ENCODE measurements around the gene PPIP5K1.

Gene PPIP5K1

DNA sequence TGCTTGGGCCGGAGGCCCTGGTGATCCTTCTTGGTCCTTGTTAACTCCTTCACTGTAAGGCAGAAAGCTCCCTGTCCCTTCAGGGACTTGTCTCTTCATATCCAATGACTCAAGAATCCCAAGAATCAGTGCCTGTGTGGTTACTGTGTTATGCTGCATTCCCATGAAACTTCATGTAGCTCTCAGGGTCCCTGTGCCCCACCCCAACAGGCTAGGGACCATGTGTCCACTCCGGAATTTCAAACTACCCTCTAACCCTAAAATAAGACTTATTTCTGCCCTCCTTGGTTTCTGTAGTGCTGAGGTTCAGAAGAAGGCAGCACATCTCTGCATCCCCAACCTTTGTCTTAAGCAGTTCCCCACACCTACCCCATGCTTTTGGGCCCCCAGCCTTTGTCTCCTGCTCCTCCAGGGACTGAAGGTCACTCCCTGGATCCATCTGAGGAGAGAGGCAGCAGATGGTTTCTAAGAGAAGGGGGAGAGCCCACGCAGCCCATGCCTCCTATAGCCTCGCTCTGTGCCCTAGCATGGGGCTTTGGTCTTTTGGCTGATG lies 73.1 kb downstream of the PPIP5K1 start:
- no peak for DNase-seq

DNA sequence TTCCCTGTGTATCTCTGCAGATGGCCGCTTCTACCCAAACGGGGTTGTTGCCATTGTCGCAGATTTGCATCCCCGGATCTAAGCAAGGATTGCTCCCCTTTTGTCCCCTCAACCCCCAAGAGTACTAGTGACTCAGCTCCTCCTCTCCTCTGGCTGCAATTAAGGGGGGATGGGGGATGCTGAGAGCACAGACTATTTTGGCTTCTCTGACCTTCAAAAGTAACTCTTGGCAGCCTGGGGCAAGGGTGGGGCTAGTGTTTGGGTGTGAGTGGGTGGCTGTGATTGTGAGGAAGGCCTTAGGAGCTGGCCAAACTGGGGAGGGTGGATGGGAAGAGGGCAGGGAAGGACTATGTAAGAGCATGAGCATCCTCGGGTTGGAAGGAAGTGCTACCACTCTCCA lies 73.8 kb downstream of the PPIP5K1 start:
- DNase-seq: no peak

GRCh38 chr15:43515741-43516140 lies 74.3 kb downstream of the PPIP5K1 start:
- no peak for DNase-seq

- DNase-seq: no peak
These were observed 75.6 kb downstream of the PPIP5K1 start for GRCh38 chr15:43514241-43515057.

- no peak for DNase-seq
These were observed 76.5 kb downstream of the PPIP5K1 start for GRCh38 chr15:43513550-43513949.

GRCh38 chr15:43511012-43511885 lies 78.8 kb downstream of the PPIP5K1 start:
- no peak for DNase-seq

DNA sequence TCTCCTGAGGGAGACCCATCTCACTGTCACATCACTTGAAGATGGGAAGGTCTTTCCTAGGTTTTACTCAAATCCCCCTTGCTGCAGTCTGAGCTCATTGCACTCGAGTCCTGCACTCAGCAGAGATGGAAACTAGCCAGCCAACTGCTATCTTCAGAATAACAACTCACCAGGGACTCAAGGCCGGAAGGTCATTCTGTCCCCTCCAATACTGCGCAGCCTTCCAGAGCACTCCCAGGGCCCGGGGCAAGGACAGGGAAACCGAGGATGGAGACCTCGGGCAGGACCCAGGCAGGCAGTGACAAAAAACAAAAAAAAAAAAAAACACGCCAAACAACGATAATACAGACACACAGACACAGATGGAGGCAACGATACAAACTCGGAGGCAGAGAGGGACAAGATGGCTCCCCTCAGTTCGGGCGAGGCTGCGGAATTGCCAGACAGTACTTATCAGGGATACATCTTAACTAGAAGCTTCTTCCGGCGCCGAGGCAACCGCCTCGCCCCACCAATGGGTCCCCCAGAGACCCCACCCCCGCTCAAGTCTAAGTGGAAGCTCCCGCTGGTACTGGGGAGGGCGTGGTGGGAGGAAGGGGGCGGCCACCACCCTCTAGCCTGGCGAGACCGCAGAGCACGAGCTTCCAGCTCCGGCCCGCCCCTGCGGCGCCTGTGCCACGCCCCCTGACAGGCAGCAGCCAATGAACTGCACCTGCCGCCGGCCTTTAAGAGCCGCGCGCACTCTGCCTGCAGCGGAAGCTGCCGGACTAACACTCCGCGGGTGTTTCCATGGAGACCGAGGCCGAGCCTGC lies 79.6 kb downstream of the PPIP5K1 start:
- DNase-seq: peak; percentile 89

- no peak for DNase-seq
These were observed 80.3 kb downstream of the PPIP5K1 start for GRCh38 chr15:43509660-43510199.

DNA sequence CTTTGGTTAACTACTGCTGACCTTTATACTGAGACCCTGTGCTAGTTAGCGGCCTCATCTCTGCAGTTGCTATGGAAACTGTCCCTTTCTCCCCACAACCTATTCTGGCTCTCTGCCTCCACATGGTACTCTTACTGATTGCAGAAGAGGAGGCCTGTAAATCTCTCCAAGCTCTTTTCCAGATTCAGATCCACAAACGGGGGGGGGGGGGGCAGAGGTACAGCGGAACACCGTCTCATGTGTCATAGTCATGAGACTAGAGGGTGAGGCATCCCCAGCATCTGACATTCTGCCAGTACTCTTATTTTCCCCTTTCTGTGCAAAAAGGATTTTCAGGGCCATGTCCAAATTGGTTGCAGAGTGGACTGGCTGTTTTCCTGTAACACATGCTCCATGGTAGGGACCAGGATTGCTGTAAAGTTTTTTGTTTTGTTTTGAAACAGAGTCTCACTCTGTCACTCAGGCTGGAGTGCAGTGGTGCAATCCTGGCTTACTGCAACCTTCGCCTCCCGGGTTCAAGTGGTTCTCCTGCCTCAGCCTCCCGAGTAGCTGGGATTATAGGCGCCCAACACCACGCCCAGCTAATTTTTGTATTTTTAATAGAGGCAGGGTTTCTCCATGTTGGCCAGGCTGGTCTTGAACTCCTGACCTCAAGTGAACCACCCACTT lies 80.9 kb downstream of the PPIP5K1 start:
- no peak for DNase-seq

GRCh38 chr15:43508421-43508820 lies 81.6 kb downstream of the PPIP5K1 start:
- DNase-seq: no peak

- DNase-seq: no peak
These were observed 84.3 kb downstream of the PPIP5K1 start for GRCh38 chr15:43505738-43506137.

DNA sequence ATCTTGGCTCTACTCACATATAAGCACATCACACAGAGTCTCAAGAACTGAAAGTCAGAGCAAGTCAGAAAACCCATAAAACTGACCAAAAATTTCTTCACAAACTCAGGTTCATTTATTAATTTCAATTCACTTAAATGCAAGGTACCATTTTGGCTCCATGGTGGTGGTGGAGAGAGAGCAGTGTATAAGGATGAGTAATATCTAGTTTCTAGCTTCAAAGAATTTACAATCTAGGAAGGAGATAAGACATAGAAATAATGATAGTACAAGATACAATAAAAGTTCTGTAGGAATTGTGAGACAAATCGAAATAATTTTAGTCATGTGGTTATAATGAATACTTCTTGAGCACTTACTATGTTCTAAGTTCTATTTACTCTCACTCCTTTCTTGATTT lies 90.4 kb downstream of the PPIP5K1 start:
- no peak for DNase-seq

DNA sequence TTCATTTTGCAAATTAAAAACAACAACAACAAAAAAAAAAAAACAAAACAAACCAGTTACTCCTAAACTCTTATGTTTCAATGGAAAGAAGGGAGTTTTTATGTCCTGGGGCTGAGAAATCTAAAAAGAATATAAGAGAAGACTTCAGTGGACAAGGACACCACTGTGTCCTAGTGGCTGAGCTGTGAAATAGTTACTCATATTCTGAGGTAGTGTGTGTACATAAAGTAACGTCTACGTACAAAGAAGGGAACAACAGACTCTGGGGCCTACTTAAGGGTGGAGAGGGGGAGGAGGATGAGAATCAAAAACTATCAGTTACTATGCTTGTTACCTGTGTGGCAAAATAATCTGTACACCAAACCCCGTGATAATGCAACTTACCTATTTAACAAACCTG lies 91.0 kb downstream of the PPIP5K1 start:
- no peak for DNase-seq

DNA sequence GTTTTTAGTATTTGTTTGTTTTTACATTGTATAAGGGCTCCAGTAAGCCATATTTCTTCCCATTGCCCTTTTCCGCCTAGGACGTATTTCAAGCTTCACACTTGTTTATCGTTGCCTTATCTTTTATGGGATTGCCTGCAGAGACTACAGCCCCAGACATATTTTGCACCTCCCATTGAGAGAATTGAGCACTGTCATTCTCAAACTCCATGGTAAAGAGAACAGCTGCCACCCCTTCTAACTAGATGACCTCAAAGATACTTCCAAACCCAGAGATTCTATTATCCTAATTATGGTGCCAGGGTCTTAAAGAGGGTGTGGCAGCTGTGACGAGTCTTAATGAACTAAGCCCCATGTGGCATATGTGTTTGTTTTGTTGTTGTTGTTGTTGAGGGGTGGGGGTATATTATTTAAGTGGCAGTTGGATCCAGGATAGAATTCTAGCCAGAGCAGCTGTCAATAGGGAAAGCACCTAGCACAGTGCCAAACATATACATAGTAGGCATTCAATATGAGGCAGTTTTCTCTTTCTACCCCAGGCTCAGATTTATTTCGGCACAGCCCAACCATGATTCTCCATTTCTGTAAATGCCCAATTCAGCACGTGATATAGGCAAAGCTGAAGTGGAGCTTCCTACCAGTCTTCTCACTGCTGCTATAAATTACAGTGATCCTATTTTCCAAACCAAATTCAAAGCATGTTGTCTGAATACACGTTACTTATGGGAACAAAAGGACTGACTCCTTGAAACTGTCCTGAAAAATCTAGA lies 96.1 kb downstream of the PPIP5K1 start:
- no peak for DNase-seq

DNA sequence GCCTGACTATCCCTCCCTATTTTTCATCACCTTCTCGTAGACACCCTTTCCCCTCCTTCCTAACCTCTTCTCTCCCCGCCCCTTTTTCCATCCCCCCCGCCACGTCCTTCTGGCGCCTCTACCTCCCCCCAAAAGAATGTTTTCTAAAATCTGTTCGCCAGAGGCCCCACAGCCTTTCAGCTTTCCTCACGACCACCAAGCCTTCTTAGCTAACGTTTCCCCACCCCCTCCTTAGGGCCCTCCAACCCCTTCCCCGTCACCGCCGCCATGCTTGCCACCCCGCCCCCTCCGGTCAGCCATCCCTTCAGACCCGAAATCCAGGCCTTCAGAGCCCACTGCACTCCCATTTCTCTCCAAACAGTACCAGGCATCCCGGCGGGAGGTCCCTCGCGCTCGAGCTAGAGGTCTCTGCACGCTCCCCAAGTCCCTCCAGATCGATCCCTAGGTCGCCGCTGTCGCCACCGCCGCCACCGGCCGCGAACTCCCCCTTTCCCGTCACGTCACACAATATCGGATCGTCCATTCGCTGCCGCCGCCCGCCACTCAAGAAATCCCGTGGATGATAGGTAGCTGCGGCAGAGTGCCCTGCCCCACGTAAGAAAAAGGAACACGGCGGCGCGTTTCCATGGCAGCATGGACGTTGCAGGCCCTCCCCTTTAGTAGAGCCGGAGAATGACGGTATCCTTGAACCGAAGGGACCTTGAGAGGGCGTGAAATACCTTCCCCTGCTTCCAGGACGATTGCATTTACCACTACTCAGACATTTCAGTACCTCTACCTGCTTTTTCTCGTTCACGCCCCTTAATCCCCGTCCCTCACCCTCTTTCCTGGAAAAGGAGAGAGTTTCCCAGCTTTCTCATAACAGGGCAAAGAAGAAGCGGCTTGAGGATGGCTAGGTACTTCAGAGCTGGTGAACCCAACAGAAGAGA lies 97.1 kb downstream of the PPIP5K1 start, which contains the start of gene TP53BP1:
TSS of gene TP53BP1 (minus strand) at position 484 of the 929 bp plus-strand sequence. CDS start at position 371, 113 bp downstream.
- DNase-seq: peak; percentile 94 to 95

DNA sequence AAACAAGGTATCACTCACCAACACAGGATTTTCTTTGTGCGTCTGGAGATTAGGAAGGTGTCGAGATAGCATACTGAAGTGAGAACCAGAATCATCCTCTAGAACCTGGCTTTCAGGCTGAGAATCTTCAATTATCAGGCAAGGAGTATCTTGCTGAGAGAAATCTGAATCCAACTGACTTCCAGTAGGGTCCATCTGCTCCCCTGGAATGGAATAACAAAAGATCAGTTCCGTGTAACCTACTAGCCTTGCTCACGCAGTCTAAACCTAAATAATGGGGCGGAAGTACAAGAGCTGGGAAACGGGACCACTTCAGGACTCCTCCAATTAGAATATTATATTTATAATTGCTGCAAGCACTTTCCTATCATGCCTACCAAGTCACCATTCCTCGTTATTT lies 97.7 kb downstream of the PPIP5K1 start:
- no peak for DNase-seq

GRCh38 chr15:43489191-43489590 lies 100.8 kb downstream of the PPIP5K1 start:
- DNase-seq: no peak

DNA sequence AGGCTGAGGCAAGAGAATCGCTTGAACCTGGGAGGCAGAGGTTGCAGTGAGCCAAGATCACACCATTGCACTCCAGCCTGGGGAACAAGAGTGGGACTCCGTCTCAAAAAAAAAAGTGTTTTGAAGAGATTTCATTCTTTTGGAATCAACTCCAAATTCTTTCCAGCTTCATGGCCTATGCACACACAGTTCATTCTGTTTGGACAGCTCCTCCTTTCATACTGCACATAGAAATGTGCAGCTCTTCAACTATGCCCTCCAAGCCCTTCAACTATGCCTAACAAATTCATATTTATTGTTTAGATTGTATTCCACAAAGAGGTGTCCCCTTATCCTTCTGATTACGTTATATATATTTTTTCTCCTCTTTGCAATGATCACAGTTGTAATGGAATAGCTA lies 101.2 kb downstream of the PPIP5K1 start:
- no peak for DNase-seq

- no peak for DNase-seq
These were observed 102.6 kb downstream of the PPIP5K1 start for GRCh38 chr15:43487271-43487895.

All from activated CD4-positive, alpha-beta T cell treated with anti-CD3 and anti-CD28 coated beads, Interleukin-2, amount 50 U/mL, for 4 hours (primary cell).